ENCODE results near the gene IFI44.

IFI44 gene

GRCh38 chr1:78712467-78713051 is 62.9 kb downstream of the IFI44 start:
- DNase-seq, result no peak

GRCh38 chr1:78713297-78713696 is 63.7 kb downstream of the IFI44 start:
- no peak for DNase-seq
